Central memory CD8-positive, alpha-beta T cell (primary cell): ENCODE results near the gene PYGO2.
A peak's percentile ranks its signal among the peaks of the same experiment; 100 is the strongest.

ENCODE experiments used
- ATAC-seq: fragments of 150-1000 bp; cut with Tn5 transposase; replicated peaks from 2 replicates; pipeline ENCODE4 v1.10.0; 2022; ENCODE audit warnings: mild to moderate bottlenecking, moderate FRiP score, moderate number of reproducible peaks; ENCODE audit not compliant: poor library complexity, severe bottlenecking; ENCODE audit errors: extremely low read depth
- DNase-seq, 2 donors: peaks; one replicate each; pipeline ENCODE4 v3.0.0; 2021; ENCODE audit warnings: low spot score in 2 of 2
- H3K27ac Mint-ChIP-seq: one replicate; pipeline ENCODE4 v1.8.0; 2022; ENCODE audit warnings: low read depth, mild to moderate bottlenecking, moderate library complexity, mixed read lengths
- H3K27me3 Mint-ChIP-seq: one replicate; pipeline ENCODE4 v1.8.0; 2022; ENCODE audit warnings: mixed read lengths
- H3K36me3 Mint-ChIP-seq: one replicate; pipeline ENCODE4 v1.8.0; 2022; ENCODE audit warnings: mild to moderate bottlenecking, moderate library complexity, mixed read lengths; ENCODE audit not compliant: insufficient read depth
- H3K4me1 Mint-ChIP-seq: one replicate; pipeline ENCODE4 v1.8.0; 2022; ENCODE audit warnings: mixed read lengths
- H3K4me3 Mint-ChIP-seq: one replicate; pipeline ENCODE4 v1.8.0; 2022; ENCODE audit warnings: mild to moderate bottlenecking, moderate library complexity, mixed read lengths
- H3K9me3 Mint-ChIP-seq: one replicate; pipeline ENCODE4 v1.8.0; 2022; ENCODE audit warnings: mixed read lengths

PYGO2 gene

DNA sequence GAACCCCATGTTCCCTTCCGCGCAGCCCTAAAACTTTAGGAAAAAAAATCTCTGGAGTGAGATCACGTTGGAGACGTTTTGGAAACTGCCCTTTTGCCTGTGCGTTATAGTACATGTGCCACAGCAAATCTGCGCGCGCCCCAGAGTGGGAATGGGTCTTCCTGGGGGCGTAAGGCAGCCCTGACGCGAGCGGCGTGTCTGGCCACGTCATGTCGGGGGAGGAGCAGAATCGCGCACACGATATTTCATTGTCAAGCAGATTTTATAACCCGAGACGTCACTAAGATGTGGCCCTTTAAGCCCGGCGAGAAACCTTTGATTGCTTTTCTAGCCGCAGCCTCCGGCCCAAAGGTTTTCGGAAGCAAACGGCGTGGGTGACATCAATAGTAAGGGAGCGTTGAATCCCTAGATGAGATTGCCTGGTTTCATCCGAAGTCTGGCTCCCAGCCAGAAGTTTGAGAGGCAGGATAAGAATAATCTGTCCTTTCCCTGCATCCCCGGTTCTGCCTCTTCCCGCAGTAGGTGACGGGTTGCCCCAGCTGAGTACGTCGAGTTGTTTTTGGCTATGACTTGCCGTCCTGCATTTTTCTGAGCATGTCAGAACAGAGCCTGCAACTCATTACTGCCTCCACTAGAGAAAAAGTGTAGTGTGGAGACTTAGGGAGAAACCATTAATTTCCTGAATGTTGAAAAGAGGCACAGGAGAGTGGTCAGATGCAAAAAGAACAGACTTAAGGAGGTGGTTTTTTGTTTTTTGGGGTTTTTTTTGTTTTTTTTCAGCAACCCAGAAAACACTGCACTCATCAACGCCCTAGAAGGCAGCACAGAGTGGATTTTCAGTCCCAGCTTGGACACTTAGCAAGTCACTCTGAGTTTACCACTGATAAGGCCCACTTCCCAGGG, 24.2 kb downstream of the PYGO2 start:
- peak; percentile 89 to 94 for DNase-seq
- peak overlapping the region; percentile 98 for H3K4me3 Mint-ChIP-seq
- peaks cover 60% of the 10 kb centered on the region for H3K4me1 Mint-ChIP-seq
- ATAC-seq = peak; percentile 87
- H3K9me3 Mint-ChIP-seq = no peaks in the 10 kb centered on the region
- no peaks in the 10 kb centered on the region for H3K27me3 Mint-ChIP-seq
- H3K36me3 Mint-ChIP-seq = peaks cover 14% of the 10 kb centered on the region
- peak overlapping the region; percentile 99 for H3K27ac Mint-ChIP-seq

GRCh38 chr1:154936555-154937084, 25.0 kb downstream of the PYGO2 start, which contains the start of gene PMVK:
Gene PMVK (minus strand): TSS chr1:154936719. CDS start chr1:154936685, 34 bp downstream.
- Mint-ChIP-seq H3K36me3 (peaks cover 14% of the 10 kb centered on the region), H3K4me3 (peak within 1 kb of the TSS; percentile 98), H3K27me3 (no peaks in the 10 kb centered on the region), H3K27ac (peak within 1 kb of the TSS; percentile 99), H3K9me3 (no peaks in the 10 kb centered on the region), H3K4me1 (peaks cover 53% of the 10 kb centered on the region)
- peak; percentile 91 to 94 for DNase-seq
- ATAC-seq = peak; percentile 85

GRCh38 chr1:154935749-154936554, 25.6 kb downstream of the PYGO2 start:
- Mint-ChIP-seq H3K27ac (peak overlapping the region; percentile 99), H3K4me1 (peaks cover 47% of the 10 kb centered on the region), H3K36me3 (peaks cover 12% of the 10 kb centered on the region), H3K27me3 (no peaks in the 10 kb centered on the region), H3K4me3 (peak overlapping the region; percentile 98), H3K9me3 (no peaks in the 10 kb centered on the region)
- DNase-seq = no peak
- ATAC-seq = no peak

GRCh38 chr1:154934358-154934948, 27.1 kb downstream of the PYGO2 start:
- Mint-ChIP-seq H3K9me3 (no peaks in the 10 kb centered on the region), H3K27ac (no peak overlapping the region), H3K4me1 (peaks cover 36% of the 10 kb centered on the region), H3K27me3 (no peaks in the 10 kb centered on the region), H3K36me3 (peaks cover 9% of the 10 kb centered on the region), H3K4me3 (no peak overlapping the region)
- no peak for DNase-seq
- no peak for ATAC-seq

DNA sequence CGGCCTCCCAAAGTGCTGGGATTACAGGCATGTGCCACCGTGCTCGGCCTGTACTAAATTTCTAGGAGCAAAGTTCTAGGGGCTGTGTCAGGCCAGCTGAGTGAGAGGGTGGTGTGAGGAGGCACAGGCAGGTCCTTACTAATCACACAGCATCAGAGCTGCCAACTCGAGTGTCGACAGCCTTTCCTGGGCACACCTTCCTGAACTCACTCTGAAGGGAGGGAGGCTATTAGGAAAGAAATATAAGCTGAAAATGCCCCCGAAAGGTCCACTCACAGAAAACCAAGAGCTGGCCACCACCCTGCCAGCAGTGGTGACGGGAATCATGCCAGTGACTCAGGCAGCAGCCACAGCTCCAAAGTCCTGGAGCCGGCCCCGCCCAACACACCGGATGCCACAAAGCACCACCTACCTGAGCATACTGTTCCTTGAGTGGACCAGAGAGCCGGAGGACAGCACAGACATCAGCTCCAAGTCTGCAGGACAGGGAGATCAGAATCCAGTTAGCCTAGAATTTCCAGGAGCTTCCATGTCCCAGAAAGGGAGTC, 29.6 kb downstream of the PYGO2 start:
- Mint-ChIP-seq H3K36me3 (peaks cover 7% of the 10 kb centered on the region), H3K27ac (no peak overlapping the region), H3K27me3 (no peaks in the 10 kb centered on the region), H3K9me3 (no peaks in the 10 kb centered on the region), H3K4me3 (no peak overlapping the region), H3K4me1 (peaks cover 21% of the 10 kb centered on the region)
- no peak for ATAC-seq
- DNase-seq = no peak

DNA sequence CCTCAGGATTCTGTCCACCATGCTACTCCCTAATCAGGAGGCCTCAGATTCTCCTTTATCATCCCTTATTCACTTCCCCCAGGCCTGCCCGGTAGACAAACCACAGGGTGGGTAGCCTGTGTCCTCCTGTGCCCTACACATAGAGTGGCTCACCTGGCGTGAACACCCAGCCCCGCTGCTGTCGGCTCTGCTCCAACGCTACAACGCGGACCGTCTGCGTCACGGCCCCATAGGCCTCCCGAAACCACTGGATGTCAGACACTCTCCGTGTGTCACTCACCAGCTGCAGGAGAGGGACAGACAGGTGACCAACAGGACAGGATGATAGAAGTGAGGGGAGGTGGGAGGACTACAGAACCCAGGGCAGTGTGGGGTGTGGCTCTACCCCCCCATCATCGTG, 35.4 kb downstream of the PYGO2 start:
- no peak overlapping the region for H3K27ac Mint-ChIP-seq
- H3K4me1 Mint-ChIP-seq = peaks cover 6% of the 10 kb centered on the region
- no peaks in the 10 kb centered on the region for H3K27me3 Mint-ChIP-seq
- DNase-seq (no peak), ATAC-seq (no peak)
- peaks cover 15% of the 10 kb centered on the region for H3K36me3 Mint-ChIP-seq
- no peaks in the 10 kb centered on the region for H3K9me3 Mint-ChIP-seq
- no peak overlapping the region for H3K4me3 Mint-ChIP-seq

DNA sequence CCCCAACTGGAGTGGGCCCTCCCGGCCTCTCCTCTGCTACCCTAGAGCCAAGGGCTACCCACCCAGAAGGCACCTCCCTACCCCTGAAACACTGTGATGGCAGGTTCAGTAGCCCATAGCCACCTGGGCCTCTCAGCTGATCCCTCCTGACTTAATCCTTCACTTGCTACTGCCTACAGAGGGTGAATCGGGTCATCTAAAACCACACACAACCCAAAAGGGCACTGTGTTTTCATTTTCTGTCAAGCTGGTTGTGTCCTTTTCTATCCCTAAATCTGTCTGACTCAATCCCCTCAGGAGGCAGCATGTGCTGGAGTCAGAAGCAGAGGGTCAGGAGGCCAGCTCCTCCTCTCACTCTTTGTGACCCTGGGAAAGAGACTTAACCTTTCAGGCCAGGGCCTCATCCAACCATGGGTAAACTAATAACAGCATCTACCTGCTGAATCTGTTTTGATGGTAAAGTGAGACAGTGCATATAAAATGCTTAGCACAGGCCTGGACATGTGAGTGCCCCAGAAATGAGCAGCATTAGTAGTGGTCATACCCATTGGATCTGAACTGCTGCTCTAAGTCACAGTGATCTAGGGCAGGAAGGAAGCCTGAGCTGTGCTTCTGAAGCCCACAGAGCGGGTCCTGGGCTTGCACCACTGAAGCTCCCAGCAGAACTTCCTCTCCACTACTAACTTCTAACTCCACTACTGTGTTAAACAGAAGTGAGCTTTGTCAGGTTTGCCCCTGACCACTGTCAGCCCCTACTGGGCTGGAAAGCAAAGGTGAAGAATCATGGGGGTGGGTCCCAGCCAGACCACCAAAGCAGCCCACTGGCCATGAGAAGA, 36.0 kb downstream of the PYGO2 start:
- peaks cover 6% of the 10 kb centered on the region for H3K4me1 Mint-ChIP-seq
- DNase-seq = no peak
- no peaks in the 10 kb centered on the region for H3K9me3 Mint-ChIP-seq
- H3K27ac Mint-ChIP-seq = peak overlapping the region; percentile 51
- H3K36me3 Mint-ChIP-seq = peaks cover 15% of the 10 kb centered on the region
- H3K4me3 Mint-ChIP-seq = no peak overlapping the region
- no peak for ATAC-seq
- no peaks in the 10 kb centered on the region for H3K27me3 Mint-ChIP-seq

DNA sequence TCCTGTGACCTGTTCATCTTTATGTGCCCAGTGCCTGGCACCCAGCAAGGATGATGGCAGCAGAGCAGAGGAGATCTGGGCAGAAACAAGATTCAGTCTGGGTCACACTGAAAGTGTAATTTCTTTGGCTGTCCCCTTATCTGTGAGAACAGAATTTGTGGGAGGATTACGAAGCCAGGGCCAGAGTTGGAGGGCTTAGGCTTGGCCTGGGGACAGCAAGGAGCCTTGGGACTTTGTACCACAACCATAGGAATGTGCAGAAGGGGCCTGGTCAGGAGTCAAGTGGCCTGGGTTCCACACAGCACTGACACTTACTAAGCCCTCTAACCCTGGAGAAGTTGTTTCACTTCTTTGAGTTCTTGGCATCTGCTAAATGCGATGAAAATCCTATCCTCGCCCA, 37.9 kb downstream of the PYGO2 start:
- Mint-ChIP-seq H3K4me3 (no peak overlapping the region), H3K27ac (no peak overlapping the region), H3K9me3 (no peaks in the 10 kb centered on the region), H3K27me3 (no peaks in the 10 kb centered on the region), H3K4me1 (peaks cover 6% of the 10 kb centered on the region), H3K36me3 (peaks cover 12% of the 10 kb centered on the region)
- ATAC-seq (no peak), DNase-seq (no peak)

GRCh38 chr1:154913273-154913672, 48.3 kb downstream of the PYGO2 start:
- Mint-ChIP-seq H3K4me1 (no peaks in the 10 kb centered on the region), H3K9me3 (no peaks in the 10 kb centered on the region), H3K36me3 (peaks cover 2% of the 10 kb centered on the region), H3K4me3 (no peak overlapping the region), H3K27me3 (no peaks in the 10 kb centered on the region), H3K27ac (no peak overlapping the region)
- DNase-seq (no peak), ATAC-seq (no peak)

- H3K27me3 Mint-ChIP-seq = no peaks in the 10 kb centered on the region
- H3K9me3 Mint-ChIP-seq = no peaks in the 10 kb centered on the region
- no peak for ATAC-seq
- H3K4me3 Mint-ChIP-seq = no peak overlapping the region
- DNase-seq = no peak
- no peak overlapping the region for H3K27ac Mint-ChIP-seq
- H3K36me3 Mint-ChIP-seq = peaks cover 2% of the 10 kb centered on the region
- H3K4me1 Mint-ChIP-seq = no peaks in the 10 kb centered on the region
Measured at GRCh38 chr1:154912755-154913154, 48.8 kb downstream of the PYGO2 start.

GRCh38 chr1:154911691-154912550, 49.7 kb downstream of the PYGO2 start:
- no peak for ATAC-seq
- Mint-ChIP-seq H3K4me3 (no peak overlapping the region), H3K27ac (no peak overlapping the region), H3K27me3 (no peaks in the 10 kb centered on the region), H3K36me3 (peaks cover 2% of the 10 kb centered on the region), H3K4me1 (no peaks in the 10 kb centered on the region), H3K9me3 (no peaks in the 10 kb centered on the region)
- no peak for DNase-seq
